GOT3 (cell line): Measurements from ENCODE around the gene ZNF451.
A peak's percentile ranks its signal among the peaks of the same experiment; 100 is the strongest.
"Not testable (repeated sequence)": the region's sequence is repeated elsewhere in the genome, so short reads cannot be mapped to it uniquely, and the experiment has no call there.

Source experiments
- DNase-seq: peaks from one replicate; lab custom pipeline; 2025; ENCODE audit warnings: mixed read lengths; lab: John Stamatoyannopoulos, UW

The ZNF451 gene

DNA sequence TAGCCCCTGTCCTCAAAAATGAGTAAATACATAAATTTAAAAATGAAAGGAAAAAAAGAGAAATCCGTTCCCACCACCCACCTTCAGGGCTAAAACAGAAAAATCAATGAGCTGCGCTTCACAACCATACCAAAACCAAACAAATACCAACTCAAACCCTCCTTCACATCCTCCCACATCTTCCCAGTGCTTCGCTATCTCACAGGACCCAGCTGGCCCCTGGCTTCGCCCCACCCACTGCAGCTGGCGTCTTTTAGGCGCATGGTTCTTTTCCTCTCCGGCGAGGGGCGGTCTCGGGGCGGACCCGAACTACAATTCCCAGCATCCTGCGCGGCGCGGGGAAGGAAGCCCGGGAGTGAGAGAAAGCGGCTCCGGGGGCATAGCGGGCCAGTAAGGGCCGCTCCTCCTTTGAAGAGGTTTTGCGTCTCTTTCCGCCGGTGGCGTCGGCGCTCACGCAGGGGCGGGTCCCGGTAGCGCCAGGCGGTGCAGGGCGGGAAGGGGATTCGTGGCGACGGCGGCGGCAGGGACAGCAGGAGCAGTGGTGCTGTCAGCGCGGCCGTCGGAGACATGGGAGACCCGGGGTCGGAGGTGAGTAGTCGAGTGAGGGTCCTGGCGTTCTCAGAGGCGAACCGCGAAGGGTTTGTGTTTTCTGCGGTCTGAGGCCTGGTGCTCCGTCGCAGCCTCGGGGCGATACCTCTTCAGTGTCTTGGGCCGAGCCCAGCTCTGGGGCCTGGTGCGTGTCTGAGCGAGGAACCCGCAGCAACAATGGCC lies at the start of gene ZNF451:
ZNF451 (plus strand) TSS at position 502 of the 771 bp plus-strand sequence; CDS start at position 568, 66 bp downstream.
- peak; percentile 78 for DNase-seq

DNA sequence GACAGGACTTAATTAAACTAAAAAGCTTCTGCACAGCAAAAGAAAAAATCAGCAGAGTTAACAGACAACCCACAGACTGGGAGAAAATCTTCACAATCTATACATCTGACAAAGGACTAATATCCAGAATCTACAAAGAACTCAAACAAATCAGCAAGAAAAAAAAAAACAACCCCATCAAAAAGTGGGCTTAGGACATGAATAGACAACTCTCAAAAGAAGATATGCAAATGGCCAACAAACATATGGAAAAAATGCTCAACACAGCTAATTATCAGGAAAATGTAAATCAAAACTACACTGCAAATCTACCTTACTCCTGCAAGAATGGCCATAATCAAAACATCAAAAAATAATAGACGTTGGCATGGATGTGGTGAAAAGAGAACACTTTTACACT lies 45.9 kb upstream of the ZNF451 start:
- DNase-seq: not testable (repeated sequence)

- no peak for DNase-seq
These were observed 45.4 kb upstream of the ZNF451 start for GRCh38 chr6:57044568-57044967.

- peak; percentile 67 for DNase-seq
These were observed 43.4 kb upstream of the ZNF451 start, which contains the start of gene KIAA1586 for GRCh38 chr6:57046332-57047256. Gene KIAA1586, plus strand, starts transcription at chr6:57046693. Its CDS starts 63 bp downstream, at chr6:57046756.

DNA sequence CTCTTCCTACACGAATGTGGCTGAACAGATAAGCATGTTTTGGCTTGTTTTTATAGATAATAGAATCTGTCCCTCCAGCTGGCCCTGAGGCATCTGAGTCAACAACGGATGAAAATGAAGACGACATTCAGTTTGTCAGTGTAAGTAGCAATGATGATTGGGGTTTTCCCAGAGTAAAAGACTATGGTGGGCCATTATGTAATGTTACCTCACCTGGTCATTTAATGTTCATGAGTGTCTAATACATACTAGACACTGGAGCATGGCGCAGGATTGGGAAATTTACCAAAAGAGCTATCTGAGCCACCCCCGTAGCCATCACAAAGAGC lies 42.8 kb upstream of the ZNF451 start:
- DNase-seq: not testable (repeated sequence)

DNA sequence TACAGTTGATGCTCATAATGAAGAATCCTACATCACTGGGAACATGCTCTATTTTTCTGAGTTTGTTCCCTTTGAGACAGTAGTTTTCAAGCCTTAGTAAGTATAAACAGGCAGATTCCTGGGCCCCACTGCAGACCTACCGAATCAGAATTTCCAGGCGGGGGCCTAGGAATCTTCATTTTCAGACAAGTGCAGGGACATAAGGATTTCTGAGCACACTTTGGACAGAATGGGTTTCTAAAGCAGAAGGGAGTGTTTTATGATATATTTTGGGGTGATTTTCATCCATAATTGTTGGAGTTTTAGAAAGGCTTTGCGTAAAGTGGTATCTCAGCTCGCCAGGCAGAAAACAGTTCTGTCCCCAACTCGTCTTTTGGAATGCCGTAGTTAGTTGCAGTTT lies 42.1 kb upstream of the ZNF451 start:
- not testable (repeated sequence) for DNase-seq

DNA sequence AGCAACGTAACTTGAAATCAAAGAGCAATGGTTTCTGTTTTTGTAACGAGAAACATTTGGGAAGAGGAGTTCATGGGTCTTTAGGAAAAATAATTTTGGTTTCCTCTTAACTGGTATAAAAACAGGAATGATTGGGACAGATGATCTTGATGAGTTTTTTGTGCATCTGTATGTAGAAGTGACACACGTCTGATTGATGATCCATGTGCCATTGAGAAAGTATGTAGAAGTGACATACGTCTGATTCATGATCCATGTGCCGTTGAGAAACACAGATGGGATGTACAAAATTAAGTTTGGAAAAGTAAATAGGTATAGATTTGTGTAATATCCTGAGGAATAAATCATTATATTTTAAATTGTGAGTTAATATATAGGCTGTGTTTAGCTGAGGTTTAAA lies 41.4 kb upstream of the ZNF451 start:
- DNase-seq: no peak

GRCh38 chr6:57063847-57064246 lies 26.1 kb upstream of the ZNF451 start:
- no peak for DNase-seq

- no peak for DNase-seq
These were observed 25.2 kb upstream of the ZNF451 start for GRCh38 chr6:57064809-57065208.

- DNase-seq: no peak
These were observed 21.9 kb upstream of the ZNF451 start for GRCh38 chr6:57068061-57068460.

DNA sequence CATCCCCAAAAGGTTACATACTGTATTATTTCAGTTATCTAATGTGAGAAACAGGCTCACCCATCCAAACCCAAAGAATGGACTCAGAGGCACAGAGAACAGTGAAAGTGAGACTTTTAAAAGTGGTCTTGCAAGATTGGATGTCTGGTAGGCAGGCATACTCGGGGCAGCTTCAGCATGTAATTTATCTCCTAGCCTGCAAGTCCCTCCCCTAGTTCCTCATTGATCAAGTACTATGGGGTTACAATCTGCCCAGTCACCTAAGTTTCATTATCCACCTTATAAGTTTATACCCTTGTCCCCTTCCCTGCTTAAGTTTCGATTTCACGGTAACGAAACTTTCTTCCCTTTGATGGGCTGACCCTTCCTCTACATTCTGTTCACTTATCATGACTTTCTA lies 20.8 kb upstream of the ZNF451 start:
- DNase-seq: no peak

DNA sequence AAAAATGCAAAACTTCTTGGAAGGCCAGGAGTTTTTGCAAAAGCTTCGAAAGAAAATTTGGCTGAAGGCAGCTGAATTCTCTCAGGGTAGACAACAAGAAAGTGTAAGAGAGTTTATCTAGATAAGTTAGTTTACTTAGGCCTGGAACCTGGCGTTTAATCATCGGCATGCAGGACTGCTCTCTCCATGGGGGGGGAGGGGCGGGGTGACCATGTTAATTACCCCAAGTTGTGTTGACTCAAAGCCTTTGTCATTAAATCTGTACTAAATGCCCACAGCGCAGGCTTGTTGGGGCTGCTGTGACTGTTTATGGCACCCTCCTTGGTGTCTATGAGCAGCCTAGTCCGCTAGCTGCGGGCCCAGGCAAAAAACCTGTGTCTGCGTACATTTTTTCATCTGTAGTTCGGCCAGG lies 20.1 kb upstream of the ZNF451 start:
- no peak for DNase-seq

- no peak for DNase-seq
These were observed 17.9 kb upstream of the ZNF451 start for GRCh38 chr6:57072108-57072507.

GRCh38 chr6:57074383-57074782 lies 15.6 kb upstream of the ZNF451 start:
- DNase-seq: no peak

DNA sequence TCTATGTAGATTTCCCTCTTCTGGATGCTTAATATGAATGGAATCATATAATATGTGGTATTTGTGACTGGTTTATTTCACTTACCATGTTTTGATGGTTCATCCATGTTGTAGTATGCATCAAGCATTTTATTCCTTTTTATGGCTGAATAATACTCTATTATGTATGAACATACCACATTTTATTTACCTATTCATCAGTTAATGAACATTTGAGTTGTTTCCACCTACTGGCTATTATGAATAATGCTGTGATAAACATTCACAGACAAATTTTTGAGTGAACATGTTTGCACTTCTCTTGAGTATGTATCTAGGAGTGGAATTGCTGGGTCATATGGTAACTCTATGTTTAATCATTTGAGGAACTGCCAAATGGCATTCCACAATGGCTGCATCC lies 14.9 kb upstream of the ZNF451 start:
- DNase-seq: no peak

- no peak for DNase-seq
These were observed 11.3 kb upstream of the ZNF451 start for GRCh38 chr6:57078531-57079207.

- no peak for DNase-seq
These were observed 4.5 kb upstream of the ZNF451 start for GRCh38 chr6:57085471-57085870.

- no peak for DNase-seq
These were observed 3.1 kb upstream of the ZNF451 start for GRCh38 chr6:57086843-57087242.

DNA sequence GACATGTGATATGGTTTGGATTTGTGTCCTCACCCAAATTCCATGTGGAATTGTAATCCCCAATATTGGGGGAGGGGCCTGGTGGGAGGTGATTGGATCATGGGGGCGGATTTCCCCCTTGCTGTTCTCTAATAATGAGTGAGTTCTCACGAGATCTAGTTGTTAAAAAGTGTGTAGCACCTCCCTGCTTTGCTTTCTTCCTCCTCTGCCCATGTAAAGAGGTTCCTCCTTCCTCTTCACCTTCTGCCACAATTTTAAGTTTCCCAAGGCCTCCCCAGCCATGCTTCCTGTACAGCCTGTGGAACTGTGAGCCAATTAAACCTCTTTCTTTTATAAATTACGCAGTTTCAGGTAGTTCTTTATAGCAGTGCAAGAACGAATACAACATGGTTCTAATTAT lies 2.1 kb upstream of the ZNF451 start:
- no peak for DNase-seq

GRCh38 chr6:57089265-57089664 lies 723 bp upstream of the ZNF451 start:
- no peak for DNase-seq

DNA sequence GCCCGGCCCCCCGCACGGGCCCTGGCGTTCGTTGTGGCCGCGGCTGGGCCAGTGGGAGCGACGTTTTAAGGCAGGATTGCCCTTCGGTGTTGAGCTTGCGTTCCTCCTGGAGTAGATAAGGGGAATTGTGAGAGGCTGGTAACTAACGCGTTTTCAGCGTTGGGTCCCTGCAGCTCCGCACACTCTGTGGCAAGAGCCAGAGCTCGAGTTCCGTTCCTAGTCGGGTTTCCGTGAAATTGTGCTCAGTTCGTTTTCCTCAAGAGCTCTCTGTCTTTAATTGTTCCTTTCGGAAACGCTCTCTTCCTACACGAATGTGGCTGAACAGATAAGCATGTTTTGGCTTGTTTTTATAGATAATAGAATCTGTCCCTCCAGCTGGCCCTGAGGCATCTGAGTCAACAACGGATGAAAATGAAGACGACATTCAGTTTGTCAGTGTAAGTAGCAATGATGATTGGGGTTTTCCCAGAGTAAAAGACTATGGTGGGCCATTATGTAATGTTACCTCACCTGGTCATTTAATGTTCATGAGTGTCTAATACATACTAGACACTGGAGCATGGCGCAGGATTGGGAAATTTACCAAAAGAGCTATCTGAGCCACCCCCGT lies 575 bp downstream of the ZNF451 start:
- not testable (repeated sequence) for DNase-seq

DNA sequence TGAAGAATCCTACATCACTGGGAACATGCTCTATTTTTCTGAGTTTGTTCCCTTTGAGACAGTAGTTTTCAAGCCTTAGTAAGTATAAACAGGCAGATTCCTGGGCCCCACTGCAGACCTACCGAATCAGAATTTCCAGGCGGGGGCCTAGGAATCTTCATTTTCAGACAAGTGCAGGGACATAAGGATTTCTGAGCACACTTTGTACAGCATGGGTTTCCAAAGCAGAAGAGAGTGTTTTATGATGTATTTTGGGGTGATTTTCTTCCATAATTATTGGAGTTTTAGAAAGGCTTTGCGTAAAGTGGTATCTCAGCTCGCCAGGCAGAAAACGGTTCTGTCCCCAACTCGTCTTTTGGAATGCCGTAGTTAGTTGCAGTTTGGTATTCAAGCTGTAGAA lies 1.4 kb downstream of the ZNF451 start:
- not testable (repeated sequence) for DNase-seq
